HG02870 (cell line): ENCODE measurements around the gene MS4A8.
"Not testable (repeated sequence)": the region's sequence is repeated elsewhere in the genome, so short reads cannot be mapped to it uniquely, and the experiment has no call there.

Experiments
- ATAC-seq: cut with Tn5 transposase; IDR thresholded peaks from one replicate; pipeline ENCODE4 v1.9.1; 2021; ENCODE audit warnings: mild to moderate bottlenecking, moderate library complexity; ENCODE audit not compliant: unreplicated experiment

Gene MS4A8

DNA sequence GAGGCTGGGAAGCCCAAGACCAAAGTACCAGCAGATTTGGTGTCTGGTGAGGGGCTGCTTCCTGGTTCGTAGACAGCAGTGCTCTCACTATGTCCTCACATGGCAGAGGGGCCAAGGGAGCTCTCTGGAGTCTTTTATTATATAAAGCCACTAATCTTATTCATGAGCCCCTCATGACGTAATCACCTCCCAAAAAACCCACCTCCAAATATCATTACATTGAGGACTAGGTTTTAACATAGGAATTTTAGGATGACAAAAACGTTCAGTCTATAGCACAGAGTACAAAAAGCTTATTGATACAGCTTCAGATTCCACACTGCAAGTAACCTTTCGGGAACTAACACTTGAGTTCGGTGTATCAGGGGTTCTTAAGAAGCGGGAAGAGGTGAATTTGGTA is 21.0 kb downstream of the MS4A8 start:
- no peak for ATAC-seq

DNA sequence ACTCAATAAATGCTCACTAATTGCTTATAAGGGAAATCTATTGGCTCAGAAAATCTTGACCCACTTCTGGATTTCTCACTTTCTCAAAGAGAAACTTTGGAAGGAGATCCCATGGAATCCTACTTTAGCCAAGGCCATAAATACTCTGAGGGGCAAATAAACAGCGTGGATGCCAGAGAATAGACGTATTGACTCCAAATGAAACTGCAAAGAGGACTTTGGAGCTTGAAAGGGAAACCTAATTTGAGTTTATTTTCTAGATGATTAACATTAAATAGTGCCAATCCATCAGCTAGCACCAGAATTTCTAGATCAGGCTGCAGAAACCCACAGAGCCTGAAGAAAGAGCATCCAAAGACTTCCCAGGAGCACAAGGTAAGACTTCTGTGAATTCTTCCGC is 25.0 kb downstream of the MS4A8 start, which contains the start of gene MS4A18:
TSS of gene MS4A18 (plus strand) at position 301 of the 400 bp plus-strand sequence.
- ATAC-seq, result no peak

DNA sequence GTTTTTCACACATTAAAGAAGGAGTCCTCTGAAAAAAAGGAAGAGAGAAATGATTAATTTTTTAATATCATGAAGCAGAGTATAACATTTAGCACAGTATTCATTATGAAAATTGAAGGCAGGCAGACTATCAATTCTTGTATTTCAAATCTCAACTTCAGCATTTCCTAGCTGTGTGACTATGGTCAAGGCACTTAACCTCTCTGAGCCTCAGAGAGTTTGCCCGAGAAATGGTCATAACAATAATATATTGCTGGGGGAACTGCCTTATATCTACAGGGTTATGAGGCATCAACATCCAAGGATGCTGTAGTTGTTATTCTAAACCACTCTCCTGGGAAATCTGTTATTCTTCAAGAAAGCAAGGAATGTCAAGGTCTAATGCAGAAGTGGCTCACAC is 26.2 kb downstream of the MS4A8 start:
- ATAC-seq, result no peak

DNA sequence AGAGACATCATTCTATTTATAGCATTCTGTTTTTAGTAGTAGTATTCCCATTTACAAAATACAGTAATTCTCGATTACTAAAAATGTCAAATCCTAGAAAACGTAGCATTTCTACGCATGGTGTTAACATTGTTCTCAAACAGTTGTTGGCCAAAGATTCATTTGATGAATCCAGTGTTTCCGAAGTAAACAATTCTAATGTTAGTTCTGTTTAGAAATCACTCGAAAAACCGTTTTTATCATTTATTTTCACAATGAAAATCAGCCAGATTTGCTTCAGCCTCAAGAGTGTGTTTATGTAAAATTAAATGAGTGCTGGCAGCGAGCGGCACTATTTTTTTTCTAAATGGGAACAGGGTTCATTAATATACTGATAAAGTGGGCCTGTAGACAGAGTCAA is 32.2 kb downstream of the MS4A8 start:
- ATAC-seq, result no peak

DNA sequence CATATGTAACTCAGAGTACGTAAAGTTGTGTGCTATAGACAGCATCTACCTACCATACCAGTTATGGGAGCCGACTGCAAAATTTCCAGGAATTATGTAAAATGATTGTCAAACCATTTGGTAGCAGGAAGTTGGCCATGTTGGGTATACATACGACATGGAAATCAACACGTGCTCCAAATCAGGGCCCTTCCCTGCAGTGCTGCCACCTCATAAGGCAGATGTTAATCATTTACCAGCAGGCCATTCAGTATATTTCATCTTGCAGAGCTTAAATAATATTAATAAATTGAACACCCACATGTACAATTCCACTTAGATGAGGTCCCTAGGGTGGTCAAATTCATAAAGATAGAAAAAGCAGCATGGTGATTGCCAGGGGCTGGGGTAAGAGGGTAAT is 34.9 kb downstream of the MS4A8 start:
- ATAC-seq, result no peak

DNA sequence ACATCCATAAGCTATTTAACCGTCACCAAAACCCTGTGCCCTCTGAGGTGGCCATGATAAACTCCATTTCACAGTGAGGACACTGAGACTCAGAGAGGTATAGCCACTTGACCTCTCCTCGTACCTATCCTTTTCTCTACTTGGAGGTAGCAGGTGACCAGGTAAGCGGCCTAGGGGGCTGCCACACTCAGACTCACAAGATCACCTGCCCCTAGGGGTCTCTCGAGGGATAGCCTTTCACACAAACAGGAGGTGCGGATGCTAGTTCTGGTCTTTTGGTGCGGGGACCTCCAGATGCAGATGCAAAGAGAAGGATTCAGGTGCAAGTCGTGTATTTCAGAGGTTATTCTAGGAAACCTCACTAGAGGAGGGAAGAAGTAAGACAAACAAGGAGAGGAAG is 39.7 kb downstream of the MS4A8 start:
- ATAC-seq, result no peak

DNA sequence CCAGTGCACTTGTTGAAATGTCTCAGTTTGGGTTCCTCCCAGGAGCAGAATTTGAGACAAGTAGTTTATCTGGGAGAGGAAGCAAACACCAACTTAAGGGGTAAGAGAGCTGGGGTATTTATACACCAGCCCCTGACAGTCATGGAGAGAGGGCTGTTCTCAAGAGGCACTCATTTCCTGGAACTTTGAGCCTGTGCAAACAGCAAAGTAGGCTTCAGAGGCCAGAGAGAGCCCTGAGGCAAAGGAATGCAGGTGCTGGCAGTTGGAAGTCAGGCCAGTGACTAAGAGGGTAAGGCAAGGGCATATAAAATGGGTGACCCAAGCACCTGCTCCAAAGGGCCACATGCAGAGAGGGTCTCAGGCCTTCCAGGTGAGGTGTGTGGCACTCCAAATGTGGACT is 41.2 kb downstream of the MS4A8 start:
- ATAC-seq, result no peak

DNA sequence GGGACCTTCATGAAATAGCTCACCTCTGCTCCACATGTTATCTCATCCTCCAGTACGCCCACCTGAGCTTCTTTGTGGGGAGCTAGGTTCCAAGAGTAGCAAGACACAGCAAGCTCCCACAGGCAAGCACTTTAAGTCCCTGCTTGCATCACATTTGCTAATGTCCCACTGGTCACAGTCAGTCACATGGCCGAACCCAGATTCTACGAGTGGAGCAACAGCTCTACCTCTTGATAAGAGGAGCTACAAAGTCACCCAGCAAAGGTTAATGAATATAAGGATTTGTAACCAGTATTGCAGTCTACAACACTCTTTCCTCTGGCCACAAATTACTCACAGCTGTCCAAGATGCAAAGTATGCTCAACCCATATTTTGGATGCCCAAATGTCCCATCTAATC is 42.0 kb downstream of the MS4A8 start:
- no peak for ATAC-seq

DNA sequence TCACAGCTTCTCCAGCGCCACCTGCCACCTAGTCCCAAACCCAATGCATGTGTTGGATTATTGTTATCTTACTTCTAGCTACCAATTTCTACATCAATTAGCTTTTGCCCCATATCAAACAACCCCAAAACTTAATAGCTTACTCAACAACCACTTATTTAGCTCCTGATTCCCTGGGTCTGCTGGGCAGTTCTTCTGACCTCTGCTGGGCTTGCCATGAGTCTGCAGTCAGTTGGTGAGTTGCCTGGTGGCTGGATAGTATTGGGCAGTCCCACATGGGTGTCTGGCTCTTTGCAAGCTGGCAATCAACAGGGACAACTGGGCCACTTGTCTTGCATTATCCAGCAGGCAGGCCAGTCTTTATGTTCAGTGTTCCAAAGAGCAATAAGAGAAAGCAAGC is 43.6 kb downstream of the MS4A8 start:
- no peak for ATAC-seq

DNA sequence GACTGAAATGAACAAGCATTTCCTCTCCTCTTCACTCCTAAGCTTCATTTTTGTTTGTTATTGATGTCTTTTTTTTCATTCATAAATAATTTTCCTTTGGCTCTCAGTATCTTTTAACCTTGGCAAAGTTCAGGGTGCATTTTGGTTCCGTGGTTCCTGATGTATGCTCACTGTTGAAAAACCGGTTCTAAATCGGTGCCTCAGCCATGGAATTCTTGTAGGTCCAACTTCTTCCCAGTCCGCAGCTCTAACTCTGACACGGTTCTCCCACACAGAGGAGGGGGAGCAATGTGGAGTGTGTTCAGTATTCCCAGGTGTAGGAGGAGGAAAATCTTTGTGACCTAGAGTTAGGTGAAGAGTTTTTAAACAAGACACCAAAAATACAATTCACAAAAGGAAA is 44.7 kb downstream of the MS4A8 start:
- ATAC-seq, result no peak

DNA sequence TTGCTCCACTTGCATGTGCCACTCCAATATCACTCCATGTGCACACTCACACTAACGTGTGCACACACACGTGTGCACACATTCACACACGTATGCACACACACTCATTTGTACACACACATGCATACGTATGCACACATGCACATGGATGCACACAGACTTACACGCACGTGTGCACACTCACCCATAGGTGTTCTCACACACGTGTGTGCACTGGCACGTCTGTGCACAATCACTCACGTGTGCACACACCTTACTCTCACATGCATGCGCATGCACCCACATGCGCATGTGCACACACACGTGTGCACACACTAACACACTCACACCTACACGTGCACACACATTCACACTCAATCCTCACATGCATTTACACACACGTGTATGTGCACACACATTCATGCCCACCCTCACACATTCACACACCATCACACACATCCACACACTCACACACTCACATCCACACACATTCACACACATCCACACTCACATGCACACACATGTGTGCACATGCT is 48.0 kb downstream of the MS4A8 start:
- no peak for ATAC-seq

DNA sequence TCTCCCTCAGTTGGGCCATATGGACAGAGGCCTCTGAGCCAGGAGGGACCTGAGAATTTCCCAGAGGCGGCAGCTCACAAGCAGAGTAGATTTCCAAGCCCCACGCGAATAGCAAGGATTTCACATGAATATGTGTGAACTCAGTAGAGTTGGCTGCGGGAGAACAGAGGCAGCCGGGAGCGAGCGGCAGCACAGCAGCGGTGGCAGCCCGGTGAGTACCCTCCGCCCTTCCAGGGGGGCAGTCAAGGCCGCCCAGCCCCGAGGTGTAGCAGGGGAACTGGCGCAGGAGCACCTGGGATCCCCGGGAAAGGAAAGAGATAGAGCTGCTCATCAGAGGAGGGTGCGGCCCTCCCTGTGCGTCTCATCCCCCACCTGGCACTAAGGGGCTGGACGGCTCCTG is 48.8 kb downstream of the MS4A8 start:
- ATAC-seq, result no peak

DNA sequence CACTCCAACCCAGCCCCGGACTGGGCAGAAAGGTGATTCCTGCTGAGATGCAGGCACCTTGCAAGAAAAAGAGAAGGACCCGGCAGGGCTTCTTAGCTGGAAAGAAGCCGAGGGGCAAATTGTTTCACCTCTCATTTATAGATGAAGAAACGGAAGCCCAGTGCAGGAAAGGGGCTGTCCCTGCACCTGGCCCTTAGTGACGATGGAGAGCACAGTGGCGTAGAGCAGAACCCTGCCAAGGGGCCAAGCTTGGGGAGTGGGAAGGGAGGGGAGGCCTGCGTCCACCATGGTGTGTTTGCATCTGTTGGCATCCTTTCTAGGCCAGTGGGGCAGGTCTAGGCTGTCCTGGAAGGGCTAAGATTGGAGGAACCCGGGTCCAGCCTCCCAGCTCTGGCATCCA is 49.4 kb downstream of the MS4A8 start:
- no peak for ATAC-seq

DNA sequence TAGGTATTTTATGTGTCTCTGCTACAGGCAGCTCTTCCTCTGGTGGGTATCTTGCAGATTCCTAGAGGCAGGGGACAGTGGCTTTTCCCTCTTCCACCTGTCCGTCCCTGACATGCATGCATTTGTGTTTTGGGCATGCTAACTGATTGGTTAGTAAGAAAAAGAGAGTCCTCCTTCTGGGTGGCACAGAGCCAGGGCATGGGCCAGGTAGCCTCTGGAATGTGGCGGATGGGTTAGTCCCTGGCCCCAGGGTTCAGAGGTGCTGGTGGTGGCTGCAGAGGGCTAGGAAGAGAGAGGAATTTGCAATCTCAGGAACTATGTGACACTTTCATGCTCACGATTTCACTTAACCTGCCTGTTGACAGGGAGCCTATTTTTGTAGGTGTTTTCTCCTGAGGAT is 51.5 kb downstream of the MS4A8 start:
- no peak for ATAC-seq

DNA sequence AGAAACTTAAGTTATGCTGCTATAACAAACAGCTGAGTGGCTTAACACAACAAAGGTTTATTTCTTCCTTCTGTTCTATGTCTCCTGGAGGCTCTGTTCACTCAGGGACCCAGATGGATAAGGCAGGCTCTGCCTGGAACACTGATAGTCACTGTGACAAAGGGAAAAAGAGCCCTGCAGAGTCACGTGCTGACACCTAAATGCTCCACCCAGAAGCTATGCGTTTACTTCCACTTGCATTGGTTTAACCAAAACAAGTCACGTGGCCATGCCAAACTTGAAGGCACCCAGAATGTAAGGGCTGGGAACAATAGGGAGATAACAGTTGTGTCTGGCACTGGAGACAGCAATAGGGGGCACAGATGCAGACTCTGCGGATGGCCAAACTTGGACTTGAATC is 53.9 kb downstream of the MS4A8 start:
- ATAC-seq, result no peak

DNA sequence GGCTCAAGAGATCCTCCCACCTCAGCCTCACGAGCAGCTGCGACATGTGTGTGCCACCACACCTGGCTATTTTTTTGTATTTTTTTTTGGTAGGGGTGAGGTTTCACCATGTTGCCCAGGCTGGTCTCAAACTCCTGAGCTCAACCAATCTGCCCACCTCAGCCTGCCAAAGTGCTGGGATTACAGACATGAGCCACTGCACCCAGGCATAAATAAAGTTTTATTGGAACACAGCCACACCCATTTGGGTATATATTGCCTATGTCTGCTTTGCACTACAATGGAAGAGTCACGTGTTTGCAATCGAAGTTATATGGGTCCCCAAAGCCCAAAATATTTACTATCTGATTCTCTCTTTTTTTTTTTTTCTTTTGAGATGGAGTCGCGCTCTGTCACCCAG is 55.5 kb downstream of the MS4A8 start:
- ATAC-seq, result no peak

DNA sequence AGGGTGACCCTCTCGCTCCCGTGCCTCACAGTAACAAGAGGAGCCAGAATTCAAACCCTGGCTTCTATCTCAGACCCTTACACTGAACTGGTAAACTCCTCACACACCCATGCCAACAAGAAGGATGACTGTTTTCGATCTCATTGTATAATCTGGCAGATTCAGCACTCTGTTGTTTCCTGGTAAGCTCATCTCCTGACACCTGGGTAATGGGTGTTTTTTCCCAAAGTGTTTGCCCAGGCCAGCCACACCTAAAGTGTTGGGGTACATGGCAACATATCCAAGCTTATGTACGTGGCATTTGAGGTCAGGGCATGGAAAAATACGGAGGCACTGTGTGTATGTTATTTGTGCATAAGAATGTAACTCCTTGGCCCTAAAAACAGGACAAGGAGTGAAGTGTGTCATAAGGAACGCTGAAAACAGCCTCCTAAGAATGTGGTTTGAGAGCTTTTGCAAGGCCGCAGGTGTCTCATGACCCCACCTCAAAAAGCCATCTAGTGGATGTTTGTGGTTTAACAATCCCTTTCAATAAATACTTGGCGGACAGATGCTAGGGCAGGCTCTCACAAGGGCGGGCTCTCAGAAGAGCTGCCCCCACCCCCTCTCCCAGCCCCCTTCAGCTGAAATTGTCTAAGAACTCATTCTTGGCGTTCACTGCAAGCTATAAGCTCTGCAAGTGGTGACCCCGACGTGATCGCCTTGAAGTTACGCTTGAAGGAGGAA is 57.1 kb downstream of the MS4A8 start, which contains the start of gene MS4A15:
TSS of gene MS4A15 (plus strand) at position 561 of the 726 bp plus-strand sequence. CDS start 6,867 bp downstream, outside the sequence.
- ATAC-seq, result no peak

DNA sequence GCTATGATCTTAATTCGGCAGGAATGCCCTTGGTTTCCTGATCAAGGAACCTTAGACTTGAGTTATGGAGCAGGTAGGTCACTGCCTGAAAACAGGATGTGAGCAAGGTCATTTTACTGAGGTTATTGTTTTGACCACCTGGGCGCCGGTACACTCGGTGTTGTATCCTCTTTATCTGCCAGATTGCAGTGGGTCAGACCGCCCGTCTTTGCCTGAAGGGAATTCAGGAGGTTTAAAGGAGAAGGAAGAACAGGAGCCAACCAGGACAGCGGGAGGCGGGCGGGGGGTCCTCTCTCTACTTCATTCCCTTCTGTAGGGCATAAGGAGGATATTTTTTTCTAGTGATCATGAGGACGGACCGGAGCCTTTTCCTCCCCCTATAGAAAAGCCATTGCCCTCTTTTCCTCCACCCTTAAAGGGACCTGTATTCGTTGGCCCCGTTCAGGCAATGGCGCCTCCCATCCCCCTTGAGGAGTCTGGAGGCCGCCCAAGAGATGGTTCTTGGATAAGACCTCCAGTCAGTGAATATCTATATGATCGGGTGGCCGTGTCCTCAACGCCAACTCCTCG is 57.9 kb downstream of the MS4A8 start:
- no peak for ATAC-seq

DNA sequence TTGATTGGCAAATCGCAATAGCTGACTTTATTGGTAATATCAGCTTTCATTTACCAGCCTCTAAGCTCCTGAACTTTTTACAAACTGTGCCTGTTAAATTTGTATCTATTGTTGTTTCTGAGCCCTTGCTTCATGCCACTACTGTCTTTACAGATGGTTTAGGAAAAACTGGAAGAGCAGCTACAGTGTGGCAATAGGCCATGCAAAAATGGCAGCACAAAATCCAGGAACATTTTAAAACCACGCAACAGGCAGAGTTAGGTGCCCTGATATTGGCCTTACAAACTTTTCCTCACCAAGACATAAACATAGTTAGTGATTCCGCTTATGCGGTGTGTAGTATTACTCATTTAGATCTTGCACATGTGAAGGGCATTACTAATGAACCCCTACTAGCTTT is 59.3 kb downstream of the MS4A8 start:
- not testable (repeated sequence) for ATAC-seq

DNA sequence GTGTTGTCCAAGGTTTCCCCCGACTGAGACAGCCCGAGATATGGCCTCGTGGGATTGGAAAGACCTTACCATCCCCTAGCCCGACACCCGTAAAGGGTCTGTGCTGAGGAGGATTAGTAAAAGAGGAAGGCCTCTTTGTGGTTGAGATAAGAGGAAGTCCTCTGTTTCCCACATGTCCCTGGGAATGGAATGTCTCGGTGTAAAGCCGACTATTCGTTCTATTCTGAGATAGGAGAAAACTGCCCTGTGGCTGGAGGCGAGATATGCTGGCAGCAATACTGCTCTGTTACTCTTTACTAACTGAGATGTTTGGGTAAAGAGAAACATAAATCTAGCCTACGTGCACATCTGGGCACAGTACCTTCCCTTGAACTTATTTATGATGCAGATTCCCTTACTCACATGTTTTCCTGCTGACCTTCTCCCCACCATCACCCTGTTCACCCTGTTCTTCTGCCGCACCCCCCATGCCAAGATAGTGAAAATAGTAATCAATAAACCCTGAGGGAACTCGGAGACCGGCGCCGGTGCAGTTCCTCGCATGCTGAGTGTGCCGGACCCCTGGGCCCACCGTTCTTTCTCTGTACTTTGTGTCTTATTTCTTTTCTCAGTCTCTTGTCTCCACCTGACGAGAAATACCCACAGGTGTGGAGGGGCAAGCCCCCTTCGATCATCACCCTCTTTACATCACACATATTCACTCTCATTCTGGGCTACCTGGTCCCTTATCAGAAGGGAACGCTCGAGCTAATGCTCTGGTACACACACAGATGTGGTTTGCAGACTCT is 60.2 kb downstream of the MS4A8 start:
- ATAC-seq, result not testable (repeated sequence)

DNA sequence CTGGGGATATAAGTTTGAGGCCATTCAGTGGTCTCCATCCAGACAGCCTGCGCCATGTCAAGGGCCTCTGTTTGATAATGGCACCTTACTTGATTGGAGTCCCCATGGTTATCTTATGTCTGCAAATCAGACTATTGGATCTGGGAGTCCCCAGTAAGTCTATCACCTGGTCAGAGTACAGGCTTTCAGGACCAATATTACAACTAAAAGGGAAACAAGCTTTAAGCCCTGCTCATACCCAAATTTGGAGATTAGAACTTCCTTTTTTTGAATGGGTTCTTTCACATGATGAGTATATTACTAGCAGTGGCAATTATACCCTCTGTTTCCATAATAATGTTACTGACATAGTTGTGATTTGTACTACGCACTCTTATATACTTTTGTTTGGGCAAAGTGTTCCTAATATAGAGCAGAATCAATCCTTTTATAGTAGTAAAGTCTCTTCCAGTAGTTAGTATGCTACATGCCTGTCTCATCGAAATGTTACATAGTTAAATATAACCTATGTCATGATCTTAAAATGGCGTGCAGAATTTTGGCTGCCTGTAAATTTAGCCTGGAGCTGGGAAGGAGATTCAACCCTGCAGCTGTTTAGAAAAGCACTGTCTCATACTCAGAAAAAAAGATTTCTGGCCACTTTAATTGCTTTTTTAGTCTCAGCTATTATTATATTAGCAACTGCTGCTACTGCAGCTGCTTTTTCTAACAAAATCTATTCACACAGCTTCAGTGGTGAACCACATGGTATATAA is 62.2 kb downstream of the MS4A8 start:
- peak; percentile 24 for ATAC-seq
